ENCODE data around the gene RSPH4A. TPM values are rescaled to one million over a fixed set of nuclear protein-coding genes. Genes with fewer than 3 reads are reported as not detected.

Gene RSPH4A
- total RNA-seq, 4 donors from 2014 or later = 0.09 to 0.19 TPM; not detected in 2

- intact Hi-C loops (cut with DNase I) = no loop called here
- Histone ChIP-seq H3K9me3 (no peaks in the 10 kb centered on the region), H3K27me3 (no peaks in the 10 kb centered on the region), H3K4me3 (no peak overlapping the region), H3K36me3 (no peaks in the 10 kb centered on the region), H3K27ac (no peak overlapping the region), H3K4me1 (no peaks in the 10 kb centered on the region)
- TF ChIP-seq POLR2A (IDR thresholded peaks at IDR 0.05) = no peak
- TF ChIP-seq, protein P1, sequence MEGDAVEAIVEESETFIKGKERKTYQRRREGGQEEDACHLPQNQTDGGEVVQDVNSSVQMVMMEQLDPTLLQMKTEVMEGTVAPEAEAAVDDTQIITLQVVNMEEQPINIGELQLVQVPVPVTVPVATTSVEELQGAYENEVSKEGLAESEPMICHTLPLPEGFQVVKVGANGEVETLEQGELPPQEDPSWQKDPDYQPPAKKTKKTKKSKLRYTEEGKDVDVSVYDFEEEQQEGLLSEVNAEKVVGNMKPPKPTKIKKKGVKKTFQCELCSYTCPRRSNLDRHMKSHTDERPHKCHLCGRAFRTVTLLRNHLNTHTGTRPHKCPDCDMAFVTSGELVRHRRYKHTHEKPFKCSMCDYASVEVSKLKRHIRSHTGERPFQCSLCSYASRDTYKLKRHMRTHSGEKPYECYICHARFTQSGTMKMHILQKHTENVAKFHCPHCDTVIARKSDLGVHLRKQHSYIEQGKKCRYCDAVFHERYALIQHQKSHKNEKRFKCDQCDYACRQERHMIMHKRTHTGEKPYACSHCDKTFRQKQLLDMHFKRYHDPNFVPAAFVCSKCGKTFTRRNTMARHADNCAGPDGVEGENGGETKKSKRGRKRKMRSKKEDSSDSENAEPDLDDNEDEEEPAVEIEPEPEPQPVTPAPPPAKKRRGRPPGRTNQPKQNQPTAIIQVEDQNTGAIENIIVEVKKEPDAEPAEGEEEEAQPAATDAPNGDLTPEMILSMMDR (IDR thresholded peaks at IDR 0.05) = no peak
- 45 to 50% methylated on average over 3 of the region's 3 CpGs for WGBS, 2 donors
- DNase-seq = no peak
Observed at GRCh38 chr6:116624036-116624805, 7.9 kb downstream of the RSPH4A start.

DNA sequence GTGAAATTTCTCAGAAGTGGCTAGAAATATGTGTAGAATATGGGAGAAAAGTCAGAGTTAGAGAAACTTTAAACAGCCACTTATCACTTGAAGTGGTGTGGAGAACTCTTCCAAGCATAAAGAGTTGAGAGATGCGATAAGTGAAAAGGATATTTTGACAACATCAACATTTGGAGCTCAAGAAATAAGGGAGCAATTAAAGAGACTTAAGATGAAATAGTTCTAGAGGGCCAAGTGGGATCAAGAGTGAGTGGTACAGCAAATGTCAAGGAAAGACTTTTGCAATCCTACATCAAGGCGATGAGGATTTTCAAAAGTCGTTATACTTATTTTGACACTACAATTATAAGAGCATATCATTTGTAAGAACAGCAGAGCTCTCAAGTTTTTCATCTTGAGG, 9.6 kb downstream of the RSPH4A start:
- H3K4me3 ChIP-seq = no peak overlapping the region
- H3K27ac ChIP-seq = no peak overlapping the region
- no peaks in the 10 kb centered on the region for H3K4me1 ChIP-seq
- 92 to 95% methylated on average over 3 of the region's 3 CpGs for WGBS, 2 donors
- no peaks in the 10 kb centered on the region for H3K9me3 ChIP-seq
- intact Hi-C loops (cut with DNase I) = no loop called here
- DNase-seq = no peak
- TF ChIP-seq, protein P1 (IDR thresholded peaks at IDR 0.05) = no peak
- no peak for TF ChIP-seq POLR2A (IDR thresholded peaks at IDR 0.05)
- H3K27me3 ChIP-seq = no peaks in the 10 kb centered on the region
- H3K36me3 ChIP-seq = no peaks in the 10 kb centered on the region

GRCh38 chr6:116629563-116629981, 13.3 kb downstream of the RSPH4A start:
- TF ChIP-seq, protein P1 (IDR thresholded peaks at IDR 0.05) = no peak
- no peak for TF ChIP-seq POLR2A (IDR thresholded peaks at IDR 0.05)
- Histone ChIP-seq H3K4me3 (no peak overlapping the region), H3K9me3 (no peaks in the 10 kb centered on the region), H3K36me3 (peaks cover 0 to 30% (median 0%) of the 10 kb centered on the region in 3 donors), H3K27me3 (no peaks in the 10 kb centered on the region), H3K4me1 (no peaks in the 10 kb centered on the region), H3K27ac (no peak overlapping the region)
- 60 to 63% methylated on average over 5 of the region's 5 CpGs for WGBS, 2 donors
- DNase-seq = no peak
- intact Hi-C loops (cut with DNase I) = no loop called here

- Histone ChIP-seq H3K36me3 (peaks cover 0 to 36% (median 0%) of the 10 kb centered on the region in 3 donors), H3K4me1 (no peaks in the 10 kb centered on the region), H3K27me3 (no peaks in the 10 kb centered on the region), H3K4me3 (no peak overlapping the region), H3K9me3 (no peaks in the 10 kb centered on the region), H3K27ac (no peak overlapping the region)
- TF ChIP-seq, protein P1 (IDR thresholded peaks at IDR 0.05) = no peak
- TF ChIP-seq POLR2A (IDR thresholded peaks at IDR 0.05) = no peak
- intact Hi-C loops (cut with DNase I) = no loop called here
- no peak for DNase-seq
- WGBS, 2 donors = 70 to 76% methylated on average over 5 of the region's 5 CpGs
Observed at GRCh38 chr6:116631379-116631990, 15.2 kb downstream of the RSPH4A start.

DNA sequence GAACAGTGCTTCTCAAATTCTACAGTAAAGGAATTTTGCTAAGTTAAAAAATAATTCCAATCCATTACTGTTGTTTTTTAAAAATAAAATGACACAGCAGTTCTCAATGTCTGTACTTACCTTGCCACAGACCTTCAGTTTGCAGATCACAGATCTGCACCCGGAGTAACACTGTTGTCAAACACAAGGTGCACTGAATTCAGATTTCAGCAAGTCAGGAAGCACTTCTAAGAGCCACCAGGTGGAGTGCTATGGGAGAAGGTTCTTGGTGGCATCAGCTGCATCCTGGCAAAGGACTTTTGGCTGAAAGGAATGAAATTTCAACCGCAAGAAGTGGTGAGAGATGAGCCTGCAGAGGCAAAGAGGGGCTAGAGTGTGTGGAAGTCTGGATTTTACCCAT, 17.4 kb downstream of the RSPH4A start:
- H3K27me3 ChIP-seq = no peaks in the 10 kb centered on the region
- intact Hi-C loops (cut with DNase I) = no loop called here
- no peaks in the 10 kb centered on the region for H3K9me3 ChIP-seq
- TF ChIP-seq, protein P1 (IDR thresholded peaks at IDR 0.05) = peak in 2 of 6 experiments; percentile 7 to 23
- TF ChIP-seq POLR2A (IDR thresholded peaks at IDR 0.05) = no peak
- H3K27ac ChIP-seq = no peak overlapping the region
- H3K36me3 ChIP-seq = peaks cover 0 to 38% (median 0%) of the 10 kb centered on the region in 3 donors
- H3K4me1 ChIP-seq = no peaks in the 10 kb centered on the region
- 76 to 92% methylated on average over 2 of the region's 2 CpGs for WGBS, 2 donors
- no peak for DNase-seq
- no peak overlapping the region for H3K4me3 ChIP-seq
